H1 (cell line): ENCODE results near the gene ATG5. TPM values are rescaled to one million over a fixed set of nuclear protein-coding genes. Genes with fewer than 3 reads are reported as not detected.

Experiments used
- CTCF ChIA-PET: fragments of 300-600 bp; sonication (Branson Sonifier 250); formaldehyde crosslinking; loops from one replicate; lab custom pipeline; 2021; ENCODE audit not compliant: partially characterized antibody; lab: Charles Lee
- POLR2A ChIA-PET: fragments of 300-600 bp; sonication (Branson Sonifier 250); formaldehyde crosslinking; loops from one replicate; lab custom pipeline; 2021; ENCODE audit warnings: inconsistent platforms; ENCODE audit not compliant: partially characterized antibody; lab: Charles Lee
- DNase-seq, 2 experiments: peaks; one replicate each; pipeline versions ENCODE4 v3.0.0 to v3.0.0-alpha.2; 2010 to 2022; ENCODE audit warnings: low spot score in 2 of 2, low read depth in 1 of 2, mixed read lengths in 1 of 2
- FAIRE-seq: peaks from 2 replicates; lab custom pipeline; 2011; peaks lifted over from hg19 to GRCh38; lab: Jason Lieb, UNC
- H2AFZ ChIP-seq: 2 replicates; pipeline ENCODE4 v1.8.1; 2012; ENCODE audit warnings: low read length, inconsistent platforms
- H2AK5ac ChIP-seq: 2 replicates; pipeline ENCODE4 v1.6.1; 2013; ENCODE audit warnings: low read depth, low read length
- H2BK120ac ChIP-seq: replicated peaks from 2 replicates; pipeline ENCODE3; 2013; ENCODE audit warnings: low read depth, low read length, inconsistent platforms
- H2BK12ac ChIP-seq: 2 replicates; pipeline ENCODE4 v1.6.1; 2013; ENCODE audit warnings: low read depth, low read length
- H2BK15ac ChIP-seq: 2 replicates; pipeline ENCODE4 v1.6.1; 2013; ENCODE audit warnings: low read length
- H2BK20ac ChIP-seq: 2 replicates; pipeline ENCODE4 v1.6.1; 2013; ENCODE audit warnings: low read length
- H2BK5ac ChIP-seq: 2 replicates; pipeline ENCODE4 v1.6.1; 2013; ENCODE audit warnings: low read depth, low read length
- H3K14ac ChIP-seq: 2 replicates; pipeline ENCODE4 v1.6.1; 2013; ENCODE audit warnings: inconsistent platforms; ENCODE audit not compliant: insufficient read length
- H3K18ac ChIP-seq: 2 replicates; pipeline ENCODE4 v1.6.1; 2013; ENCODE audit warnings: low read length; ENCODE audit errors: extremely low read depth
- H3K23ac ChIP-seq: 2 replicates; pipeline ENCODE4 v1.6.1; 2013; ENCODE audit warnings: inconsistent platforms; ENCODE audit not compliant: insufficient read length
- H3K23me2 ChIP-seq: 2 replicates; pipeline ENCODE4 v1.6.1; 2013; ENCODE audit warnings: low read depth, low read length
- H3K27ac ChIP-seq: 2 replicates; pipeline ENCODE4 v1.6.1; 2011; ENCODE audit warnings: low read depth, low read length, inconsistent platforms
- H3K27me3 ChIP-seq, 4 experiments: replicated peaks in 1 of 4; 1 replicate in 1 of 4; 2 replicates in 3 of 4; pipeline versions ENCODE4 v1.6.1 to v1.8.1; 2011 to 2013; ENCODE audit warnings: low read length in 3 of 4, mild to moderate bottlenecking in 3 of 4, inconsistent platforms in 2 of 4, mixed read lengths in 2 of 4, moderate library complexity in 1 of 4; ENCODE audit not compliant: control insufficient read depth in 3 of 4, insufficient read depth in 3 of 4; ENCODE audit errors: extremely low read depth in 1 of 4
- H3K36me3 ChIP-seq, 4 experiments: 2 replicates each; pipeline versions ENCODE4 v1.6.1 to v1.8.1; 2011 to 2013; ENCODE audit warnings: mild to moderate bottlenecking in 4 of 4, low read length in 3 of 4, moderate library complexity in 2 of 4, control low read depth in 1 of 4, inconsistent platforms in 1 of 4; ENCODE audit not compliant: insufficient read depth in 4 of 4, control insufficient read depth in 2 of 4
- H3K4ac ChIP-seq: replicated peaks from 2 replicates; pipeline ENCODE3; 2013; ENCODE audit warnings: low read length, low read depth, mixed read lengths, inconsistent platforms; ENCODE audit not compliant: insufficient read length
- H3K4me1 ChIP-seq, 4 experiments: replicated peaks in 1 of 4; 1 replicate in 1 of 4; 2 replicates in 3 of 4; pipeline versions ENCODE4 v1.6.1 to v1.8.1; 2011 to 2013; ENCODE audit warnings: low read length in 3 of 4, inconsistent platforms in 2 of 4, mixed read lengths in 1 of 4; ENCODE audit not compliant: insufficient read depth in 4 of 4, control insufficient read depth in 3 of 4
- H3K4me2 ChIP-seq, 2 experiments: 2 replicates each; pipeline versions ENCODE4 v1.6.1 to v1.8.1; 2011 to 2013; ENCODE audit warnings: low read depth in 2 of 2, low read length in 2 of 2, control low read depth in 1 of 2, inconsistent platforms in 1 of 2, mild to moderate bottlenecking in 1 of 2; ENCODE audit not compliant: insufficient read depth in 1 of 2
- H3K4me3 ChIP-seq, 4 experiments: fragments of 200-600, 300-600 bp in 1 of 4; sonication (generic), shearing (Covaris generic), sonication (Bioruptor Twin) in 1 of 4; 2 replicates each; pipeline versions ENCODE4 v1.5.1 to v1.8.1; 2011 to 2016; ENCODE audit warnings: low read length in 4 of 4, low read depth in 3 of 4, control low read depth in 2 of 4, inconsistent platforms in 2 of 4, mild to moderate bottlenecking in 2 of 4, mixed read lengths in 1 of 4, moderate library complexity in 1 of 4; ENCODE audit not compliant: insufficient read depth in 2 of 4; ENCODE audit errors: extremely low read depth in 1 of 4
- H3K56ac ChIP-seq: replicated peaks from 2 replicates; pipeline ENCODE3; 2013; ENCODE audit warnings: low read depth, mild to moderate bottlenecking, mixed read lengths, low read length, inconsistent platforms; ENCODE audit not compliant: insufficient read length
- H3K79me1 ChIP-seq: 2 replicates; pipeline ENCODE4 v1.6.1; 2013; ENCODE audit warnings: low read depth, low read length, control low read depth
- H3K79me2 ChIP-seq, 2 experiments: 2 replicates each; pipeline versions ENCODE4 v1.6.1 to v1.8.1; 2012 to 2013; ENCODE audit warnings: low read length in 2 of 2, mild to moderate bottlenecking in 2 of 2, inconsistent platforms in 1 of 2; ENCODE audit not compliant: insufficient read depth in 2 of 2, control insufficient read depth in 1 of 2
- H3K9ac ChIP-seq, 4 experiments: replicated peaks in 1 of 4; 1 replicate in 1 of 4; 2 replicates in 3 of 4; pipeline versions ENCODE4 v1.6.1 to v1.8.1; 2011 to 2013; ENCODE audit warnings: low read depth in 3 of 4, low read length in 3 of 4, control low read depth in 2 of 4, mild to moderate bottlenecking in 2 of 4, moderate library complexity in 2 of 4, inconsistent platforms in 1 of 4; ENCODE audit errors: extremely low read depth in 1 of 4
- H3K9me3 ChIP-seq, 2 experiments: 2 replicates each; pipeline versions ENCODE4 v1.6.1 to v1.8.1; 2012 to 2013; ENCODE audit warnings: mild to moderate bottlenecking in 2 of 2, moderate library complexity in 2 of 2, control low read depth in 1 of 2, inconsistent platforms in 1 of 2, low read depth in 1 of 2, low read length in 1 of 2, mixed read lengths in 1 of 2; ENCODE audit not compliant: insufficient read depth in 2 of 2
- H4K20me1 ChIP-seq, 2 experiments: replicated peaks in 1 of 2; 2 replicates each; pipeline versions ENCODE3 to v1.8.1; 2011 to 2013; ENCODE audit warnings: inconsistent platforms in 2 of 2, low read length in 2 of 2, mild to moderate bottlenecking in 1 of 2; ENCODE audit not compliant: insufficient read depth in 2 of 2, control insufficient read depth in 1 of 2
- H4K5ac ChIP-seq: 2 replicates; pipeline ENCODE4 v1.6.1; 2013; ENCODE audit warnings: low read length, low read depth, mixed read lengths, inconsistent platforms; ENCODE audit not compliant: insufficient read length
- H4K8ac ChIP-seq: 2 replicates; pipeline ENCODE4 v1.8.0; 2013; ENCODE audit warnings: mild to moderate bottlenecking, moderate library complexity, low read length, inconsistent platforms; ENCODE audit not compliant: insufficient read depth; ENCODE audit errors: extremely low read depth
- H4K91ac ChIP-seq: replicated peaks from 2 replicates; pipeline ENCODE3; 2013; ENCODE audit warnings: low read length, mixed read lengths, inconsistent platforms; ENCODE audit not compliant: insufficient read length
- CTCF ChIP-seq, 3 experiments: IDR thresholded peaks; 1 replicate in 2 of 3; 2 replicates in 1 of 3; pipeline versions ENCODE4 v1.5.1 to v1.6.1; 2011; ENCODE audit warnings: low read length in 3 of 3, mild to moderate bottlenecking in 3 of 3, inconsistent platforms in 2 of 3, low read depth in 1 of 3, moderate library complexity in 1 of 3; ENCODE audit not compliant: insufficient read depth in 1 of 3; ENCODE audit errors: control extremely low read depth in 1 of 3
- HDAC2 ChIP-seq, 2 experiments: fragments of 300-600 bp in 1 of 2; sonication (generic) in 1 of 2; IDR thresholded peaks; 2 replicates each; pipeline ENCODE4 v1.6.1; 2011 to 2012; ENCODE audit warnings: low read depth in 2 of 2, low read length in 2 of 2, mild to moderate bottlenecking in 2 of 2, moderate library complexity in 2 of 2, borderline replicate concordance in 1 of 2, inconsistent platforms in 1 of 2
- WGBS, 2 experiments: shearing (Covaris generic) in 1 of 2; methylation state at CpG; one replicate each; pipeline versions ENCODE4 v1.1.6 to v1.1.7; 2013 to 2015; ENCODE audit warnings: low lambda C conversion rate in 2 of 2, mixed read lengths in 2 of 2, inconsistent platforms in 1 of 2, low coverage in 1 of 2, missing lambda C conversion rate in 1 of 2; ENCODE audit not compliant: insufficient replicate concordance in 2 of 2, insufficient coverage in 1 of 2, insufficient read length in 1 of 2; ENCODE audit errors: extremely low coverage in 1 of 2, missing lambda C conversion rate in 1 of 2; 5-methylcytosine and 5-hydroxymethylcytosine counted together
- polyA plus RNA-seq, 7 experiments: library from polyadenylated mRNA; depleted of rRNA in 3 of 7; stranded (reverse) in 5 of 7; unstranded in 2 of 7; fragments of >200 nt in 5 of 7; fragments of 200-250 nt in 2 of 7; gene quantifications; 1 replicate in 5 of 7; 2 replicates in 1 of 7; 4 replicates in 1 of 7; pipeline versions ENCODE4 v1.2.1 to v1.2.3, GENCODE V29; 2011 to 2013; ENCODE audit warnings: missing spikeins in 2 of 7, mixed read lengths in 2 of 7
- total RNA-seq: library from RNA; stranded (reverse); fragmentation: NEBNext Ultra II Directional; extraction: Animal tissue kit (Norgen Biotek cat#: 25700); gene quantifications from 2 replicates; pipeline ENCODE4 v1.2.1, GENCODE V29; 2021

The ATG5 gene
- total and polyA plus RNA-seq, 2 of the 8 experiments (the other 6 are each of a cell fraction or from before 2014, with no cell fraction given), result 18.2 to 39.0 TPM

GRCh38 chr6:106182455-106182854, 143.1 kb downstream of the ATG5 start:
- H3K36me3 ChIP-seq, result peaks cover 0 to 8% (median 2%) of the 10 kb centered on the region in 4 experiments; a peak in 4 of 8 replicates
- no peak overlapping the region for H4K91ac ChIP-seq
- no peaks in the 10 kb centered on the region for H4K20me1 ChIP-seq
- no peak overlapping the region for H2BK20ac ChIP-seq
- no peak overlapping the region for H2AK5ac ChIP-seq
- CTCF ChIA-PET, result interaction anchor here (0.8 to 1.9 kb wide), 5 partner anchors 12 to 42 kb away, joined by 3 to 6 read pairs (median 3); no protein-coding TSS in a partner anchor
- H2BK120ac ChIP-seq, result no peak overlapping the region
- peaks cover 0 to 2% (median 0%) of the 10 kb centered on the region in 4 experiments; a peak in 1 of 7 replicates for H3K4me1 ChIP-seq
- no peak overlapping the region for H2BK15ac ChIP-seq
- no peak overlapping the region for H2BK12ac ChIP-seq
- no peak overlapping the region for H3K4me3 ChIP-seq
- 93% methylated on average over 5 of the region's 5 CpGs; no CpG with 5 or more reads in 1 of the 2 experiments for WGBS, 2 experiments
- H3K9ac ChIP-seq, result no peak overlapping the region
- no peaks in the 10 kb centered on the region for H3K79me2 ChIP-seq
- H3K9me3 ChIP-seq, result no peaks in the 10 kb centered on the region
- no peak for FAIRE-seq
- H2BK5ac ChIP-seq, result no peak overlapping the region
- POLR2A ChIA-PET, result no interaction called here
- no peak overlapping the region for H2AFZ ChIP-seq
- H3K27ac ChIP-seq, result no peak overlapping the region
- H3K4me2 ChIP-seq, result no peak overlapping the region
- H4K5ac ChIP-seq, result no peak overlapping the region
- no peaks in the 10 kb centered on the region for H3K23me2 ChIP-seq
- H3K18ac ChIP-seq, result no peak overlapping the region
- no peak overlapping the region for H3K23ac ChIP-seq
- H3K14ac ChIP-seq, result no peak overlapping the region
- no peak overlapping the region for H3K56ac ChIP-seq
- no peaks in the 10 kb centered on the region for H3K27me3 ChIP-seq
- no peak for DNase-seq
- H4K8ac ChIP-seq, result no peak overlapping the region
- H3K79me1 ChIP-seq, result no peaks in the 10 kb centered on the region
- no peak overlapping the region for H3K4ac ChIP-seq
- TF ChIP-seq HDAC2 (IDR thresholded peaks at IDR 0.05; ENCODE audit: borderline replicate concordance in 1 of 2, low read depth in 2 of 2, low read length in 2 of 2) (no peak), CTCF (IDR thresholded peaks at IDR 0.05; ENCODE audit: control extremely low read depth in 1 of 3, insufficient read depth in 1 of 3, low read depth in 1 of 3, low read length in 3 of 3) (no peak)
